Neural cell (in vitro differentiated cells): ENCODE measurements around the gene UBAP2. TPM values are rescaled to one million over a fixed set of nuclear protein-coding genes. Genes with fewer than 3 reads are reported as not detected.

Source experiments
- H2AFZ ChIP-seq: fragments of 200-600, 300-800 bp; sonication (generic), shearing (Covaris generic); 2 replicates; pipeline ENCODE4 v1.6.0; 2014; ENCODE audit warnings: low read depth, mild to moderate bottlenecking, antibody characterized with exemption, low read length, moderate library complexity
- H3F3A ChIP-seq: fragments of 200-600 bp; shearing (Covaris generic); 2 replicates; pipeline ENCODE4 v1.6.1; 2016; ENCODE audit warnings: mild to moderate bottlenecking, moderate library complexity, mixed read lengths, antibody characterized with exemption, low read length; ENCODE audit not compliant: insufficient read depth, poor library complexity, severe bottlenecking
- H3K27ac ChIP-seq: fragments of 200-600, 300-800 bp; sonication (generic), shearing (Covaris generic); 2 replicates; pipeline ENCODE4 v1.5.1; 2014; ENCODE audit warnings: mild to moderate bottlenecking, low read length, moderate library complexity
- H3K27me3 ChIP-seq: fragments of 300-800, 200-600 bp; sonication (generic), shearing (Covaris generic); 2 replicates; pipeline ENCODE4 v1.6.0; 2014; ENCODE audit warnings: mild to moderate bottlenecking, low read depth, low read length, moderate library complexity; ENCODE audit not compliant: insufficient read depth
- H3K36me3 ChIP-seq: fragments of 300-800, 200-600 bp; sonication (generic), shearing (Covaris generic); 2 replicates; pipeline ENCODE4 v1.5.1; 2014; ENCODE audit warnings: mild to moderate bottlenecking, antibody characterized with exemption, low read length, moderate library complexity; ENCODE audit not compliant: insufficient read depth
- H3K4me2 ChIP-seq: fragments of 300-800, 200-600 bp; sonication (generic), shearing (Covaris generic); 2 replicates; pipeline ENCODE4 v1.6.0; 2014; ENCODE audit warnings: mild to moderate bottlenecking, low read length
- H3K4me3 ChIP-seq: fragments of 300-800, 200-600 bp; sonication (generic), shearing (Covaris generic); 2 replicates; pipeline ENCODE4 v1.5.1; 2014; ENCODE audit warnings: mild to moderate bottlenecking, low read length, moderate library complexity
- H3K79me2 ChIP-seq: fragments of 200-600 bp; shearing (Covaris generic); replicated peaks from 2 replicates; pipeline ENCODE4 v1.6.0; 2014; ENCODE audit warnings: mild to moderate bottlenecking, low read length, moderate library complexity; ENCODE audit not compliant: insufficient read depth
- H3K9ac ChIP-seq: fragments of 300-800, 200-600 bp; sonication (generic), shearing (Covaris generic); 2 replicates; pipeline ENCODE4 v1.6.1; 2016; ENCODE audit warnings: mild to moderate bottlenecking, low read length, mixed read lengths
- H3K9me2 ChIP-seq: fragments of 200-600 bp; shearing (Covaris generic); 2 replicates; pipeline ENCODE4 v1.6.1; 2016; ENCODE audit warnings: mild to moderate bottlenecking, low read length, mixed read lengths; ENCODE audit not compliant: insufficient read depth
- H3K9me3 ChIP-seq: fragments of 200-600, 300-800 bp; sonication (generic), shearing (Covaris generic); 2 replicates; pipeline ENCODE4 v1.6.1; 2016; ENCODE audit warnings: mild to moderate bottlenecking, mixed run types, low read length, moderate library complexity, mixed read lengths
- H4K20me1 ChIP-seq: fragments of 200-600 bp; shearing (Covaris generic); 2 replicates; pipeline ENCODE4 v1.6.1; 2016; ENCODE audit warnings: mild to moderate bottlenecking, mixed run types; ENCODE audit not compliant: insufficient read depth
- EP300 ChIP-seq: fragments of 450-650 bp; conservative IDR thresholded peaks from 2 replicates; pipeline ENCODE4 v1.6.1; 2014; ENCODE audit warnings: antibody characterized with exemption, mild to moderate bottlenecking, moderate library complexity; ENCODE audit not compliant: poor library complexity, severe bottlenecking
- EZH2 ChIP-seq: fragments of 200-600, 300-800 bp; shearing (Covaris generic), sonication (generic); IDR thresholded peaks from 2 replicates; pipeline ENCODE4 v1.6.1; 2014; ENCODE audit warnings: antibody characterized with exemption, low read length, borderline replicate concordance, mild to moderate bottlenecking; ENCODE audit not compliant: insufficient read depth, poor library complexity, severe bottlenecking
- MXI1 ChIP-seq: fragments of 450-650 bp; conservative IDR thresholded peaks from 2 replicates; pipeline ENCODE4 v1.6.1; 2014; ENCODE audit warnings: antibody characterized with exemption, mild to moderate bottlenecking; ENCODE audit not compliant: poor library complexity, severe bottlenecking
- POLR2AphosphoS5 ChIP-seq: IDR thresholded peaks from 2 replicates; pipeline ENCODE4 v1.6.1; 2012
- RAD21 ChIP-seq: fragments of 450-650 bp; conservative IDR thresholded peaks from 2 replicates; pipeline ENCODE4 v1.6.1; 2014; ENCODE audit warnings: antibody characterized with exemption, mild to moderate bottlenecking, moderate library complexity
- SMC3 ChIP-seq: fragments of 450-650 bp; conservative IDR thresholded peaks from 2 replicates; pipeline ENCODE4 v1.6.1; 2014; ENCODE audit warnings: antibody characterized with exemption, mild to moderate bottlenecking, moderate library complexity; ENCODE audit not compliant: poor library complexity
- TAF1 ChIP-seq: IDR thresholded peaks from 2 replicates; pipeline ENCODE4 v1.6.1; 2012; ENCODE audit warnings: low read depth
- polyA plus RNA-seq: library from polyadenylated mRNA; depleted of rRNA; stranded (reverse); fragments of >200 nt; gene quantifications from 2 replicates; pipeline ENCODE4 v1.2.3, GENCODE V29; 2014
- TF ChIP-seq, protein P1 (sequence below): fragments of 450-650 bp; IDR thresholded peaks from 2 replicates; pipeline ENCODE4 v1.5.1; 2014; ENCODE audit warnings: antibody characterized with exemption, mild to moderate bottlenecking, moderate library complexity; ENCODE audit not compliant: poor library complexity, severe bottlenecking
- TF ChIP-seq, protein P2 (sequence below): IDR thresholded peaks from 2 replicates; pipeline ENCODE4 v1.6.1; 2012; ENCODE audit warnings: borderline replicate concordance

UBAP2 gene
- polyA plus RNA-seq, 1 donor from 2014 or later = 9.2 TPM

DNA sequence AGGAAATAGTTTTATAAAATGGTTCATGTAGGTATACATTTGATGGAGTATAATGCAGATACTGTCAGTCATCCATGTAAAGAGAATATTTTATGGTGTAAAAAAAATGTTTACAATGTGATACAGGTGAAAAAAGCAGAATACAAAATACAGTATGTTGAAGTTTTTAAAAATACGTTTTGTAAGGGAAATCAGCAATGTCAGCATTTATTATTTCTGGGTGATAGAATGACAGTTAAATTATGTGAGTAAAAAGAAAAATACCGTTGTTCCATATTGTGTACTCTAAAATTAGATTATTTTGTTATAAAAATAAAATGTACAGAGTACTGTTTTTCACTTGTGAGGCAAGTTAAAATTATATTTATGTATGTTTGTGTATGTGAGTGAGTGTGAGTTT lies 162.7 kb downstream of the UBAP2 start:
- Histone ChIP-seq H4K20me1 (no peaks in the 10 kb centered on the region), H3K9ac (no peak overlapping the region), H3K4me2 (no peak overlapping the region), H3K79me2 (peaks cover 67% of the 10 kb centered on the region), H3K9me3 (no peaks in the 10 kb centered on the region), H3K9me2 (no peaks in the 10 kb centered on the region), H3F3A (no peaks in the 10 kb centered on the region), H3K4me3 (no peak overlapping the region), H2AFZ (no peak overlapping the region), H3K27ac (no peak overlapping the region), H3K27me3 (no peaks in the 10 kb centered on the region), H3K36me3 (no peaks in the 10 kb centered on the region)
- TF ChIP-seq RAD21 (no peak), SMC3 (no peak), MXI1 (no peak), EZH2 (no peak), EP300 (no peak), POLR2AphosphoS5 (no peak), TAF1 (no peak)
- TF ChIP-seq, protein P1, sequence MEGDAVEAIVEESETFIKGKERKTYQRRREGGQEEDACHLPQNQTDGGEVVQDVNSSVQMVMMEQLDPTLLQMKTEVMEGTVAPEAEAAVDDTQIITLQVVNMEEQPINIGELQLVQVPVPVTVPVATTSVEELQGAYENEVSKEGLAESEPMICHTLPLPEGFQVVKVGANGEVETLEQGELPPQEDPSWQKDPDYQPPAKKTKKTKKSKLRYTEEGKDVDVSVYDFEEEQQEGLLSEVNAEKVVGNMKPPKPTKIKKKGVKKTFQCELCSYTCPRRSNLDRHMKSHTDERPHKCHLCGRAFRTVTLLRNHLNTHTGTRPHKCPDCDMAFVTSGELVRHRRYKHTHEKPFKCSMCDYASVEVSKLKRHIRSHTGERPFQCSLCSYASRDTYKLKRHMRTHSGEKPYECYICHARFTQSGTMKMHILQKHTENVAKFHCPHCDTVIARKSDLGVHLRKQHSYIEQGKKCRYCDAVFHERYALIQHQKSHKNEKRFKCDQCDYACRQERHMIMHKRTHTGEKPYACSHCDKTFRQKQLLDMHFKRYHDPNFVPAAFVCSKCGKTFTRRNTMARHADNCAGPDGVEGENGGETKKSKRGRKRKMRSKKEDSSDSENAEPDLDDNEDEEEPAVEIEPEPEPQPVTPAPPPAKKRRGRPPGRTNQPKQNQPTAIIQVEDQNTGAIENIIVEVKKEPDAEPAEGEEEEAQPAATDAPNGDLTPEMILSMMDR = no peak
- TF ChIP-seq, protein P2, sequence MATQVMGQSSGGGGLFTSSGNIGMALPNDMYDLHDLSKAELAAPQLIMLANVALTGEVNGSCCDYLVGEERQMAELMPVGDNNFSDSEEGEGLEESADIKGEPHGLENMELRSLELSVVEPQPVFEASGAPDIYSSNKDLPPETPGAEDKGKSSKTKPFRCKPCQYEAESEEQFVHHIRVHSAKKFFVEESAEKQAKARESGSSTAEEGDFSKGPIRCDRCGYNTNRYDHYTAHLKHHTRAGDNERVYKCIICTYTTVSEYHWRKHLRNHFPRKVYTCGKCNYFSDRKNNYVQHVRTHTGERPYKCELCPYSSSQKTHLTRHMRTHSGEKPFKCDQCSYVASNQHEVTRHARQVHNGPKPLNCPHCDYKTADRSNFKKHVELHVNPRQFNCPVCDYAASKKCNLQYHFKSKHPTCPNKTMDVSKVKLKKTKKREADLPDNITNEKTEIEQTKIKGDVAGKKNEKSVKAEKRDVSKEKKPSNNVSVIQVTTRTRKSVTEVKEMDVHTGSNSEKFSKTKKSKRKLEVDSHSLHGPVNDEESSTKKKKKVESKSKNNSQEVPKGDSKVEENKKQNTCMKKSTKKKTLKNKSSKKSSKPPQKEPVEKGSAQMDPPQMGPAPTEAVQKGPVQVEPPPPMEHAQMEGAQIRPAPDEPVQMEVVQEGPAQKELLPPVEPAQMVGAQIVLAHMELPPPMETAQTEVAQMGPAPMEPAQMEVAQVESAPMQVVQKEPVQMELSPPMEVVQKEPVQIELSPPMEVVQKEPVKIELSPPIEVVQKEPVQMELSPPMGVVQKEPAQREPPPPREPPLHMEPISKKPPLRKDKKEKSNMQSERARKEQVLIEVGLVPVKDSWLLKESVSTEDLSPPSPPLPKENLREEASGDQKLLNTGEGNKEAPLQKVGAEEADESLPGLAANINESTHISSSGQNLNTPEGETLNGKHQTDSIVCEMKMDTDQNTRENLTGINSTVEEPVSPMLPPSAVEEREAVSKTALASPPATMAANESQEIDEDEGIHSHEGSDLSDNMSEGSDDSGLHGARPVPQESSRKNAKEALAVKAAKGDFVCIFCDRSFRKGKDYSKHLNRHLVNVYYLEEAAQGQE = no peak

DNA sequence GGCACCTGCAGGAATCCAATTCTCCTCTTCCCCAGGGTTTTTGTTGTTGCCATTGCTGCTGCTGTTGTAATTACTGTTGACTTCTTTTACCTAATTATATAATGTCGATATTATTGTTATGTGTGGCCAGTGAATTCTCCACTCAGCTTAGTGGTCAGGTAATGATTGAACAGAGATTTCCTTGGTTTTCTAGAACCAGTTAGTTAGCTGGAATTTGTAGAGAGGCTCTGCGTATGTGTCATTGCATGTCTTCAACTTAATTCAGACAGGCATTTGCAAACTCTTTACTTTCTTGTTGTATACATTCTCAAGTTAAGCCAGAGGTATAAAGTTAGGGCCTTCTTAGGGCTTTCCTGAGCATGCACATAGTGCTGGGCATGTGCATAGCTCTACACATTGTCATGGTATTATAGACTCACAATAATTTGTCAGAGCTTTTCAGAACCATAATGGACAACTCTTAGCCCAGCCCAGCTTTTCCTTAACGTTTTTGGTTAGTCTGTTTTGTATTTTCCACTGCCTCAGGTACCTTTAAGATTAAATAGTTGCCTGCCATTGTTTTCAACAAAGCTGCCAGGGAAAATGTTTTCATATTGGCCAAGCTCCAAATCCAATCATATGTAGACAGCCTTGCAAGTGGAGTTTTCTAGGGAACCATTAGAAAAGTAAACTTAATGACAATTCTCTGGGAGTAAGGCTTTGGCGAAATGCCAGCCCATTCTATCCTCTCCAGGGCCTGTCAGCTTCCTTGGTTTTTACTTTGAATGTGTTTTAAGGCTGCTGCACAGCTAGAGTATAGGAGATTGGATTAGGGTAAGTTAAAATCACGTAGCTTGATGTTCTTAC lies 163.6 kb downstream of the UBAP2 start:
- no peaks in the 10 kb centered on the region for H3K36me3 ChIP-seq
- no peaks in the 10 kb centered on the region for H3F3A ChIP-seq
- H3K9ac ChIP-seq = no peak overlapping the region
- no peak overlapping the region for H3K4me2 ChIP-seq
- H3K27ac ChIP-seq = no peak overlapping the region
- H3K79me2 ChIP-seq = peaks cover 76% of the 10 kb centered on the region
- H2AFZ ChIP-seq = no peak overlapping the region
- no peaks in the 10 kb centered on the region for H3K9me3 ChIP-seq
- no peaks in the 10 kb centered on the region for H3K27me3 ChIP-seq
- no peaks in the 10 kb centered on the region for H3K9me2 ChIP-seq
- TF ChIP-seq SMC3 (no peak), MXI1 (no peak), RAD21 (no peak), TAF1 (no peak), EZH2 (no peak), EP300 (no peak), POLR2AphosphoS5 (no peak)
- TF ChIP-seq, protein P1 = no peak
- TF ChIP-seq, protein P2 = no peak
- no peaks in the 10 kb centered on the region for H4K20me1 ChIP-seq
- H3K4me3 ChIP-seq = no peak overlapping the region
